ENCODE results near the gene CLN6. TPM values are rescaled to one million over a fixed set of nuclear protein-coding genes. Genes with fewer than 3 reads are reported as not detected.

Gene CLN6
- total RNA-seq, 3 donors from 2014 or later (not counting 1 experiment from before 2014, with no cell fraction given) = 14.9 to 19.0 (median 15.5) TPM

- no peak overlapping the region for H3K4me3 Mint-ChIP-seq
- WGBS (ENCODE audit: insufficient coverage) = 93% methylated on average over 3 of the region's 3 CpGs
- intact Hi-C loops (cut with micrococcal nuclease) = no loop called here
- no peaks in the 10 kb centered on the region for H3K9me3 Mint-ChIP-seq
- Histone ChIP-seq H3K27me3 (ENCODE audit: control insufficient read depth, insufficient read depth, low read length) (no peaks in the 10 kb centered on the region), H3K36me3 (ENCODE audit: control insufficient read depth, insufficient read depth, low read length) (peaks cover 45% of the 10 kb centered on the region), H3K27ac (ENCODE audit: low read length) (no peak overlapping the region), H3K4me1 (ENCODE audit: control insufficient read depth, insufficient read depth, low read length) (no peaks in the 10 kb centered on the region), H3K9me3 (ENCODE audit: control insufficient read depth, insufficient read depth, low read length) (no peaks in the 10 kb centered on the region), H3K4me3 (ENCODE audit: low read length) (no peak overlapping the region)
- TF ChIP-seq CTCF (IDR thresholded peaks at IDR 0.05) = no peak
- no peak for ATAC-seq
- peak overlapping the region in 1 of 2 donors; percentile 21 for H3K27ac Mint-ChIP-seq
- no peaks in the 10 kb centered on the region for H3K27me3 Mint-ChIP-seq (ENCODE audit: low read depth in 2 of 2)
- H3K4me1 Mint-ChIP-seq = peaks cover 0 to 7% of the 10 kb centered on the region in 2 donors
- no peak for DNase-seq
- H3K36me3 Mint-ChIP-seq = peaks cover 18% of the 10 kb centered on the region
Measured at GRCh38 chr15:68191555-68191954, 38.0 kb downstream of the CLN6 start.

- no peak for DNase-seq
- no peaks in the 10 kb centered on the region for H3K9me3 Mint-ChIP-seq
- peak overlapping the region in 1 of 2 donors; percentile 21 for H3K27ac Mint-ChIP-seq
- H3K27me3 Mint-ChIP-seq (ENCODE audit: low read depth in 2 of 2) = no peaks in the 10 kb centered on the region
- H3K4me1 ChIP-seq (ENCODE audit: control insufficient read depth, insufficient read depth, low read length) = no peaks in the 10 kb centered on the region
- H3K27ac ChIP-seq (ENCODE audit: low read length) = no peak overlapping the region
- peaks cover 0 to 7% of the 10 kb centered on the region in 2 donors for H3K4me1 Mint-ChIP-seq
- peaks cover 57% of the 10 kb centered on the region for H3K36me3 ChIP-seq (ENCODE audit: control insufficient read depth, insufficient read depth, low read length)
- H3K4me3 ChIP-seq (ENCODE audit: low read length) = no peak overlapping the region
- no peak overlapping the region for H3K4me3 Mint-ChIP-seq
- H3K27me3 ChIP-seq (ENCODE audit: control insufficient read depth, insufficient read depth, low read length) = no peaks in the 10 kb centered on the region
- WGBS (ENCODE audit: insufficient coverage) = 48% methylated on average over 2 of the region's 4 CpGs
- no peak for TF ChIP-seq CTCF (IDR thresholded peaks at IDR 0.05)
- peaks cover 18% of the 10 kb centered on the region for H3K36me3 Mint-ChIP-seq
- no peak for ATAC-seq
- intact Hi-C loops (cut with micrococcal nuclease) = no loop called here
- H3K9me3 ChIP-seq (ENCODE audit: control insufficient read depth, insufficient read depth, low read length) = no peaks in the 10 kb centered on the region
Measured at GRCh38 chr15:68190048-68190447, 39.5 kb downstream of the CLN6 start.

- Histone ChIP-seq H3K36me3 (ENCODE audit: control insufficient read depth, insufficient read depth, low read length) (peaks cover 66% of the 10 kb centered on the region), H3K27me3 (ENCODE audit: control insufficient read depth, insufficient read depth, low read length) (no peaks in the 10 kb centered on the region), H3K4me3 (ENCODE audit: low read length) (no peak overlapping the region), H3K4me1 (ENCODE audit: control insufficient read depth, insufficient read depth, low read length) (no peaks in the 10 kb centered on the region), H3K9me3 (ENCODE audit: control insufficient read depth, insufficient read depth, low read length) (no peaks in the 10 kb centered on the region), H3K27ac (ENCODE audit: low read length) (no peak overlapping the region)
- DNase-seq (no peak), ATAC-seq (no peak)
- TF ChIP-seq CTCF (IDR thresholded peaks at IDR 0.05) = no peak
- Mint-ChIP-seq H3K27me3 (ENCODE audit: low read depth in 2 of 2) (no peaks in the 10 kb centered on the region), H3K4me3 (no peak overlapping the region), H3K4me1 (peaks cover 0 to 7% of the 10 kb centered on the region in 2 donors), H3K27ac (no peak overlapping the region), H3K36me3 (peaks cover 29% of the 10 kb centered on the region), H3K9me3 (no peaks in the 10 kb centered on the region)
- intact Hi-C loops (cut with micrococcal nuclease) = no loop called here
- 100% methylated on average over 1 of the region's 2 CpGs for WGBS (ENCODE audit: insufficient coverage)
Measured at GRCh38 chr15:68188647-68189046, 40.9 kb downstream of the CLN6 start.

- Histone ChIP-seq H3K27ac (ENCODE audit: low read length) (no peak overlapping the region), H3K4me3 (ENCODE audit: low read length) (no peak overlapping the region), H3K4me1 (ENCODE audit: control insufficient read depth, insufficient read depth, low read length) (no peaks in the 10 kb centered on the region), H3K9me3 (ENCODE audit: control insufficient read depth, insufficient read depth, low read length) (no peaks in the 10 kb centered on the region), H3K27me3 (ENCODE audit: control insufficient read depth, insufficient read depth, low read length) (no peaks in the 10 kb centered on the region), H3K36me3 (ENCODE audit: control insufficient read depth, insufficient read depth, low read length) (peaks cover 72% of the 10 kb centered on the region)
- TF ChIP-seq CTCF (IDR thresholded peaks at IDR 0.05) = no peak
- peaks cover 0 to 5% of the 10 kb centered on the region in 2 donors for H3K4me1 Mint-ChIP-seq
- no peak overlapping the region for H3K4me3 Mint-ChIP-seq
- ATAC-seq (no peak), DNase-seq (no peak)
- intact Hi-C loops (cut with micrococcal nuclease) = no loop called here
- no peaks in the 10 kb centered on the region for H3K27me3 Mint-ChIP-seq (ENCODE audit: low read depth in 2 of 2)
- no peak overlapping the region for H3K27ac Mint-ChIP-seq
- no peaks in the 10 kb centered on the region for H3K9me3 Mint-ChIP-seq
- peaks cover 29% of the 10 kb centered on the region for H3K36me3 Mint-ChIP-seq
- WGBS (ENCODE audit: insufficient coverage) = 85% methylated on average over 8 of the region's 9 CpGs
Measured at GRCh38 chr15:68187559-68187958, 42.0 kb downstream of the CLN6 start.

Data from natural killer cell (primary cell).